Calu3 (cell line): ENCODE measurements around the gene RABGAP1L. TPM values are rescaled to one million over a fixed set of nuclear protein-coding genes. Genes with fewer than 3 reads are reported as not detected.

ENCODE experiments used
- BruUV-seq: library from RNA; stranded (reverse); fragments of 400-500 nt; replicated peaks from 2 replicates; lab custom pipeline; 2021; lab: Mats Ljungman, UMichigan
- CTCF ChIA-PET: fragments of 300-600 bp; sonication (Branson Sonifier 250); formaldehyde crosslinking; loops from one replicate; lab custom pipeline; 2022; ENCODE audit warnings: antibody characterized with exemption; lab: Charles Lee
- DNase-seq: peaks from one replicate; pipeline ENCODE4 v3.0.0; 2022
- H3K27ac Mint-ChIP-seq: one replicate; pipeline ENCODE4 v1.8.0; 2022; ENCODE audit warnings: mixed read lengths; ENCODE audit not compliant: unreplicated experiment
- H3K27me3 Mint-ChIP-seq: one replicate; pipeline ENCODE4 v1.8.0; 2022; ENCODE audit warnings: mixed read lengths; ENCODE audit not compliant: unreplicated experiment
- H3K36me3 Mint-ChIP-seq: one replicate; pipeline ENCODE4 v1.8.0; 2022; ENCODE audit warnings: mild to moderate bottlenecking, moderate library complexity, mixed read lengths; ENCODE audit not compliant: insufficient read depth, unreplicated experiment
- H3K4me1 Mint-ChIP-seq: one replicate; pipeline ENCODE4 v1.8.0; 2022; ENCODE audit warnings: mild to moderate bottlenecking, low read depth, mixed read lengths; ENCODE audit not compliant: unreplicated experiment
- H3K4me3 Mint-ChIP-seq: one replicate; pipeline ENCODE4 v1.8.0; 2022; ENCODE audit warnings: mild to moderate bottlenecking, low read depth, moderate library complexity, mixed read lengths; ENCODE audit not compliant: unreplicated experiment
- H3K9me3 Mint-ChIP-seq: one replicate; pipeline ENCODE4 v1.8.0; 2022; ENCODE audit warnings: low read depth, mixed read lengths; ENCODE audit not compliant: unreplicated experiment
- CTCF ChIP-seq: fragments of 200-600 bp; IDR thresholded peaks from one replicate; pipeline ENCODE4 v1.8.0; 2022; ENCODE audit warnings: antibody characterized with exemption; ENCODE audit not compliant: unreplicated experiment
- intact Hi-C: fragments of 100-400 bp; cut with micrococcal nuclease; formaldehyde crosslinking; loops from one replicate; pipeline ENCODE4 v1.10.0; 2022; ENCODE audit not compliant: unreplicated experiment
- total RNA-seq: library from RNA; stranded (reverse); gene quantifications from 2 replicates; pipeline ENCODE4 v1.2.3, GENCODE V29; 2022

The RABGAP1L gene
- total RNA-seq, 1 experiment from 2014 or later: 135 TPM

- no peaks in the 10 kb centered on the region for H3K27me3 Mint-ChIP-seq
- CTCF ChIA-PET: no interaction called here
- intact Hi-C loops: loop anchor here (10.0 kb wide), 1 partner anchor 629 kb away; no protein-coding TSS in a partner anchor
- H3K36me3 Mint-ChIP-seq: no peaks in the 10 kb centered on the region
- no peak overlapping the region for H3K4me3 Mint-ChIP-seq
- DNase-seq: no peak
- H3K4me1 Mint-ChIP-seq: no peaks in the 10 kb centered on the region
- H3K27ac Mint-ChIP-seq: no peak overlapping the region
- peaks cover 1% of the 10 kb centered on the region for H3K9me3 Mint-ChIP-seq
- BruUV-seq: no TSS peak
- TF ChIP-seq CTCF: no peak
Measured at GRCh38 chr1:174724219-174724618, 564.9 kb downstream of the RABGAP1L start.

- H3K27ac Mint-ChIP-seq: no peak overlapping the region
- no peak overlapping the region for H3K4me3 Mint-ChIP-seq
- H3K27me3 Mint-ChIP-seq: no peaks in the 10 kb centered on the region
- no peak for DNase-seq
- no TSS peak for BruUV-seq
- CTCF ChIA-PET: interaction anchor here (1.0 to 1.4 kb wide), 2 partner anchors 9 to 464 kb away, joined by 3 to 20 read pairs; no protein-coding TSS in a partner anchor
- peak; percentile 56 for TF ChIP-seq CTCF
- H3K36me3 Mint-ChIP-seq: no peaks in the 10 kb centered on the region
- no peaks in the 10 kb centered on the region for H3K4me1 Mint-ChIP-seq
- no peaks in the 10 kb centered on the region for H3K9me3 Mint-ChIP-seq
- intact Hi-C loops: loop anchor here (1.0 to 10.0 kb wide), 4 partner anchors 464 to 1304 kb away; no protein-coding TSS in a partner anchor
Measured at GRCh38 chr1:174726167-174726879, 567.0 kb downstream of the RABGAP1L start.

GRCh38 chr1:174726880-174727585 is 567.7 kb downstream of the RABGAP1L start:
- H3K4me1 Mint-ChIP-seq: no peaks in the 10 kb centered on the region
- H3K27ac Mint-ChIP-seq: no peak overlapping the region
- H3K4me3 Mint-ChIP-seq: no peak overlapping the region
- CTCF ChIA-PET: interaction anchor here (1.0 to 1.4 kb wide), 2 partner anchors 10 to 465 kb away, joined by 3 to 20 read pairs; no protein-coding TSS in a partner anchor
- intact Hi-C loops: loop anchor here (1.0 to 10.0 kb wide), 4 partner anchors 465 to 1305 kb away; no protein-coding TSS in a partner anchor
- H3K27me3 Mint-ChIP-seq: no peaks in the 10 kb centered on the region
- H3K36me3 Mint-ChIP-seq: no peaks in the 10 kb centered on the region
- no peak for DNase-seq
- no peaks in the 10 kb centered on the region for H3K9me3 Mint-ChIP-seq
- BruUV-seq: no TSS peak
- no peak for TF ChIP-seq CTCF

GRCh38 chr1:174734270-174734669 is 575.0 kb downstream of the RABGAP1L start:
- H3K27ac Mint-ChIP-seq: no peak overlapping the region
- no peak overlapping the region for H3K4me3 Mint-ChIP-seq
- no peak for TF ChIP-seq CTCF
- CTCF ChIA-PET: no interaction called here
- BruUV-seq: no TSS peak
- no peaks in the 10 kb centered on the region for H3K9me3 Mint-ChIP-seq
- intact Hi-C loops: no loop called here
- DNase-seq: no peak
- no peaks in the 10 kb centered on the region for H3K27me3 Mint-ChIP-seq
- H3K36me3 Mint-ChIP-seq: no peaks in the 10 kb centered on the region
- no peaks in the 10 kb centered on the region for H3K4me1 Mint-ChIP-seq
